Nephron progenitor cell (in vitro differentiated cells): Measurements from ENCODE around the gene ZNF385D.

Experiments used
- DNase-seq: peaks from one replicate; pipeline ENCODE4 v3.0.0; 2021
- H3K27ac Mint-ChIP-seq: 2 replicates; pipeline ENCODE4 v1.8.0; 2021; ENCODE audit warnings: mild to moderate bottlenecking, moderate library complexity, mixed read lengths
- H3K27me3 Mint-ChIP-seq: 2 replicates; pipeline ENCODE4 v1.8.0; 2021; ENCODE audit warnings: mild to moderate bottlenecking, low read depth, mixed read lengths; ENCODE audit not compliant: poor library complexity
- H3K36me3 Mint-ChIP-seq: 2 replicates; pipeline ENCODE4 v1.8.0; 2021; ENCODE audit warnings: low read depth, mixed read lengths
- H3K4me1 Mint-ChIP-seq: 2 replicates; pipeline ENCODE4 v1.8.0; 2021; ENCODE audit warnings: mixed read lengths
- H3K4me3 Mint-ChIP-seq: 2 replicates; pipeline ENCODE4 v1.8.0; 2021; ENCODE audit warnings: mild to moderate bottlenecking, moderate library complexity, mixed read lengths
- H3K9me3 Mint-ChIP-seq: 2 replicates; pipeline ENCODE4 v1.8.0; 2021; ENCODE audit warnings: mild to moderate bottlenecking, moderate library complexity, mixed read lengths
- TF ChIP-seq, protein P1 (sequence below): fragments of 200-600 bp; sonication (generic); IDR thresholded peaks from 2 replicates; pipeline ENCODE4 v1.5.0; 2021; ENCODE audit warnings: antibody characterized with exemption

ZNF385D gene

DNA sequence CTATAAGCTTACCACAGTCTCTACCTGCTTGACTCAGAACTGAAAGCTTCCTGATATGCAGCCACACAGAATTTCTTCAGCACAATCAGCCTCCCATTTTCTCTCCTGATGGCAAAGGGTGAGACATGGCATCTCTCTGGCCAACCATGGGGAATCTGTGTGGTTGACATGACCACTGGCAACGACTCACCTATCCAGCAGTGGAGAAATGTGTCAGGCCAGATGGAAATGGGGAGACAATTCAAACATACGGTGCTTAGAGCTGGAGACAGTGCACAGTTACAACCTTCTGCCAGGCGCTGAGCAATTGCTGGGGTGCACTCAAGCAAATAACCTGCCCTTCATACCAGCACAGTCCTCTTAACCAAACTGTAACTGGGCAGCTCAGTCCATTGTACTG, 3.6 kb downstream of the ZNF385D start:
- TF ChIP-seq, protein P1, sequence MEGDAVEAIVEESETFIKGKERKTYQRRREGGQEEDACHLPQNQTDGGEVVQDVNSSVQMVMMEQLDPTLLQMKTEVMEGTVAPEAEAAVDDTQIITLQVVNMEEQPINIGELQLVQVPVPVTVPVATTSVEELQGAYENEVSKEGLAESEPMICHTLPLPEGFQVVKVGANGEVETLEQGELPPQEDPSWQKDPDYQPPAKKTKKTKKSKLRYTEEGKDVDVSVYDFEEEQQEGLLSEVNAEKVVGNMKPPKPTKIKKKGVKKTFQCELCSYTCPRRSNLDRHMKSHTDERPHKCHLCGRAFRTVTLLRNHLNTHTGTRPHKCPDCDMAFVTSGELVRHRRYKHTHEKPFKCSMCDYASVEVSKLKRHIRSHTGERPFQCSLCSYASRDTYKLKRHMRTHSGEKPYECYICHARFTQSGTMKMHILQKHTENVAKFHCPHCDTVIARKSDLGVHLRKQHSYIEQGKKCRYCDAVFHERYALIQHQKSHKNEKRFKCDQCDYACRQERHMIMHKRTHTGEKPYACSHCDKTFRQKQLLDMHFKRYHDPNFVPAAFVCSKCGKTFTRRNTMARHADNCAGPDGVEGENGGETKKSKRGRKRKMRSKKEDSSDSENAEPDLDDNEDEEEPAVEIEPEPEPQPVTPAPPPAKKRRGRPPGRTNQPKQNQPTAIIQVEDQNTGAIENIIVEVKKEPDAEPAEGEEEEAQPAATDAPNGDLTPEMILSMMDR, result no peak
- peaks cover 17% of the 10 kb centered on the region for H3K4me1 Mint-ChIP-seq
- H3K27me3 Mint-ChIP-seq, result peaks cover 24% of the 10 kb centered on the region
- H3K4me3 Mint-ChIP-seq, result no peak overlapping the region
- DNase-seq, result no peak
- H3K36me3 Mint-ChIP-seq, result no peaks in the 10 kb centered on the region
- no peak overlapping the region for H3K27ac Mint-ChIP-seq
- H3K9me3 Mint-ChIP-seq, result peaks cover 4% of the 10 kb centered on the region

DNA sequence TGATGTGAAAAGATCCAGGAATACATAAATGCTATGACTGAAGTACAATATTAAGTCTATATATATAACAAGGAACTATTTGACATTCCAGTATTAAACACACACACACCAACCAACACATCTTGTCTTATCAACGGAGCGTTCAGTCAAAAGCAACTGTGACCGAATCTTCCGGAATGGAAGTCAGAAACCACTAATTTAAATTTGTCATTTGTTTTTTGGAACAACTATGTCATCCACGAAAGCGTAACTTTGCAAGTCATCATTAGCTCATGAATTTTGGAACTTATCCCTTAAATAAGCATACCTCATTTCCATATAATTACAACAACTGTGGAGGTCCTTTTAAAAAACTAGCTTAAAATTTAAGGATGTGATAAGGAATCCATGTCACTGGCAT, 5.0 kb downstream of the ZNF385D start:
- no peak for DNase-seq
- H3K9me3 Mint-ChIP-seq, result peaks cover 4% of the 10 kb centered on the region
- no peak overlapping the region for H3K27ac Mint-ChIP-seq
- no peak overlapping the region for H3K4me3 Mint-ChIP-seq
- peaks cover 17% of the 10 kb centered on the region for H3K4me1 Mint-ChIP-seq
- TF ChIP-seq, protein P1, result no peak
- H3K27me3 Mint-ChIP-seq, result peaks cover 24% of the 10 kb centered on the region
- H3K36me3 Mint-ChIP-seq, result no peaks in the 10 kb centered on the region

DNA sequence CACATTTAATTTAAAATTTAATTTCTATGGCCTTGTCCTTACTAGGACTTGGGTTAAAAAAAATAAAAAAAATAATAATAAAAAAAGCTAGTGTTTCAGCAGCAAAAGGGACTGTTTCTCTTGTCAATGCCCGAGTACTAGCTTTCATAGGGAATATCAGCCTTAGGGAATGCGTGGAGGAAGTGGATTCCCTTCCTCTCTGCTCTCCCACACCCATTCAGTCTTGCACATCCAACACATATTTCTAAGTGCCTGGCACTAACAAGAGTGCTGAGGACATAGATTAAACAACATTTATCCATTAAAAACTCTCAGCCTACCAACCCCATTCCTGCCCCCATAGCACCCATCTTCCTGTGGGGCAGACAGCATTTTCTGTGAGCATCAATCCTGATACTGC, 6.2 kb downstream of the ZNF385D start:
- no peak for DNase-seq
- TF ChIP-seq, protein P1, result no peak
- no peak overlapping the region for H3K27ac Mint-ChIP-seq
- H3K36me3 Mint-ChIP-seq, result no peaks in the 10 kb centered on the region
- H3K4me3 Mint-ChIP-seq, result no peak overlapping the region
- peaks cover 18% of the 10 kb centered on the region for H3K27me3 Mint-ChIP-seq
- peaks cover 6% of the 10 kb centered on the region for H3K4me1 Mint-ChIP-seq
- peaks cover 4% of the 10 kb centered on the region for H3K9me3 Mint-ChIP-seq

DNA sequence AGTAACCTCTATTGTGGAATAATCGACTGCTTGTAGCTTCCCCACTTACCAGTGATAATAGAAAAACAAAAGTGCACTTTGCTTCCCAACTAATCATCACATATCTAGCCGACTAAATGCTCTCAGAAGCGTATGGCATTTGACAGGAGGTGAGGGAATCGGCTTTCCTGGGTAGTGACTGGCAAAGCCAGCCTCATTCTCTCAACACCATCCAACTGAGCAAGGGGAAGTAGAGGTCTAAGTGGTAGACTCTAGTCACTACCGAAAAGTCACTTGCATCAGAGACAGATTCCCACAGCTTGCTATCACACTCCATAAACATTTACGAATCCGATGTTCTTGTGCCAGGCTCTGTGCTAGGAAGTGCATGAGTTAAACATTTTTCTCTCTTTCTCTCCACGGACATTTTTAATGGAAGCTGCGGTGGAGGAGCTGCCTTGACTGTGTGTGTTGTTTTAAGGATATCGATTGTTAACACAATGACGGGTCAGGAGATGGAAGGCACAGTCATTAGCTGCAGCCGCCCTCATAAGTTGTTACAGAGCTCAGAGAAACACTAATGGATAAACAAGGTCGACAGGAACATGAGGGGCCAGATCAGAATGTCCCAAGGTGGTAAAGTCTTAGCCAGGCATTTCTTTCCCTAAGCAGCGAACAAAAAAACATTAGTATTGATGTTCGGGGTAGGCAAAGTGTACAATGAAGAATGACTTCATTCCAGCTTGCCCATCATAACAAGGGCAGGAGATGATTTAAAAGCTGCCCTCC, 11.9 kb downstream of the ZNF385D start:
- peaks cover 4% of the 10 kb centered on the region for H3K9me3 Mint-ChIP-seq
- H3K27ac Mint-ChIP-seq, result no peak overlapping the region
- H3K4me3 Mint-ChIP-seq, result no peak overlapping the region
- peaks cover 27% of the 10 kb centered on the region for H3K4me1 Mint-ChIP-seq
- no peak for DNase-seq
- no peaks in the 10 kb centered on the region for H3K27me3 Mint-ChIP-seq
- TF ChIP-seq, protein P1, result no peak
- H3K36me3 Mint-ChIP-seq, result no peaks in the 10 kb centered on the region

DNA sequence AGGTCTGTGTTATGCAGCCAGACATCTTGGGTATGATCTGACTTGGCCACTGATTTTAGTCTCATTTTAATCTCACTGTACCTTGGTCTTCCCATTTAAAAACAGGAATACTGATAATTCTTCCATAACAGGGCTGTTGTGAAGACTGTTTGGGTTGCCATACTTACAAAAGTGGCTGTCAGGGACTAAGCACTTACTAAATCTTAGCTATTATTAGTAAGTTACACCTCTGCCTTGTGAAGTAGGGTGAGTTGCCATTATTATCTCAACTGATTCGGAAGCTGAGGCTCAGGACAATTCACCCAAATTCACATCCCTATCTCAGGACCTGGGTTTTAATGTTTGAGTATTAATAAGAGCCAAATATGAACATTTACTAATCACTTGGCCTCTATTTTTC, 12.7 kb downstream of the ZNF385D start:
- DNase-seq, result no peak
- H3K4me1 Mint-ChIP-seq, result peaks cover 27% of the 10 kb centered on the region
- H3K4me3 Mint-ChIP-seq, result no peak overlapping the region
- TF ChIP-seq, protein P1, result no peak
- no peak overlapping the region for H3K27ac Mint-ChIP-seq
- H3K36me3 Mint-ChIP-seq, result no peaks in the 10 kb centered on the region
- H3K27me3 Mint-ChIP-seq, result no peaks in the 10 kb centered on the region
- no peaks in the 10 kb centered on the region for H3K9me3 Mint-ChIP-seq

DNA sequence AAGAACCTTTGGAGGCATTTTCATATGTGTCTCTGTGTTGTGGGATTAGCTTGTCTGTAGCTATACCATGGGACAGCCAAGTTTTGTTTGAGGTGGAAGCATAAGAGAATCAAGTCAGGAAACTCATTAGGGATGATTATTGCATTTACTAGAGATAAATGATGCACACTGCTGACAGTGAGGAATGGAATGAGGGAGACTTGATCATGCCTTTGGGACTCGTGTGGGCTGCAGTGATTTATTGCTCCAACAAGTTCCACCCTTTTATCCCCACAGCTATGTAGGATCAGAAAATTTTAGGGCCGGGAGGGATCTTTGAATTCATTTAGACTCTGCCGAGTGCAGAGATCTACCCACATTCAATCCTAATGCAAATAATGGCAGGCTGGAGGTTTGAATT, 16.3 kb downstream of the ZNF385D start:
- Mint-ChIP-seq H3K9me3 (peaks cover 8% of the 10 kb centered on the region), H3K27ac (no peak overlapping the region), H3K4me3 (no peak overlapping the region), H3K27me3 (no peaks in the 10 kb centered on the region), H3K36me3 (no peaks in the 10 kb centered on the region), H3K4me1 (peaks cover 26% of the 10 kb centered on the region)
- DNase-seq, result no peak
- TF ChIP-seq, protein P1, result no peak
